Peyer's patch (tissue), 4 donors: ENCODE results near the gene MFF. TPM values are rescaled to one million over a fixed set of nuclear protein-coding genes. Genes with fewer than 3 reads are reported as not detected.

Source experiments
- DNase-seq, 3 donors: peaks; one replicate each; pipeline ENCODE4 v3.0.0-alpha.2; 2017 to 2019
- H3K27ac ChIP-seq, 4 donors: fragments of 200-600 bp; sonication (generic); one replicate each; pipeline ENCODE4 v1.5.1; 2016 to 2019
- H3K27me3 ChIP-seq, 2 donors: fragments of 200-600 bp; sonication (generic); one replicate each; pipeline ENCODE4 v1.5.1; 2019
- H3K36me3 ChIP-seq, 3 donors: fragments of 200-600 bp; sonication (generic); one replicate each; pipeline ENCODE4 v1.5.1; 2016 to 2019
- H3K4me1 ChIP-seq, 4 donors: fragments of 200-600 bp; sonication (generic); one replicate each; pipeline ENCODE4 v1.5.1; 2016 to 2019
- H3K4me3 ChIP-seq, 4 donors: fragments of 200-600 bp; sonication (generic); 1 replicate in 3 of 4; 2 replicates in 1 of 4; pipeline ENCODE4 v1.5.1; 2016 to 2019; ENCODE audit warnings: mild to moderate bottlenecking in 1 of 4
- H3K9me3 ChIP-seq, 4 donors: fragments of 200-600 bp; sonication (generic); one replicate each; pipeline ENCODE4 v1.5.1; 2016 to 2019; ENCODE audit warnings: mild to moderate bottlenecking in 1 of 4
- POLR2A ChIP-seq, 2 donors: fragments of 450-650 bp; IDR thresholded peaks; one replicate each; pipeline ENCODE4 v1.5.1; 2017; ENCODE audit warnings: antibody characterized with exemption in 2 of 2, mild to moderate bottlenecking in 2 of 2, moderate library complexity in 2 of 2
- total RNA-seq, 4 donors: library from RNA; depleted of rRNA; stranded (reverse); fragments of >200 nt; gene quantifications; one replicate each; pipeline ENCODE4 v1.1.0, GENCODE V29; 2016
- TF ChIP-seq, protein P1 (sequence below), 6 experiments: fragments of 450-650 bp in 4 of 6; fragments of 200-600 bp in 2 of 6; sonication (generic) in 1 of 6; IDR thresholded peaks; one replicate each; pipeline ENCODE4 v1.5.1; 2017 to 2019; ENCODE audit warnings: antibody characterized with exemption in 6 of 6, mild to moderate bottlenecking in 3 of 6, moderate library complexity in 1 of 6

MFF gene
- total RNA-seq, 4 donors from 2014 or later, result 64.8 to 182 (median 109) TPM

DNA sequence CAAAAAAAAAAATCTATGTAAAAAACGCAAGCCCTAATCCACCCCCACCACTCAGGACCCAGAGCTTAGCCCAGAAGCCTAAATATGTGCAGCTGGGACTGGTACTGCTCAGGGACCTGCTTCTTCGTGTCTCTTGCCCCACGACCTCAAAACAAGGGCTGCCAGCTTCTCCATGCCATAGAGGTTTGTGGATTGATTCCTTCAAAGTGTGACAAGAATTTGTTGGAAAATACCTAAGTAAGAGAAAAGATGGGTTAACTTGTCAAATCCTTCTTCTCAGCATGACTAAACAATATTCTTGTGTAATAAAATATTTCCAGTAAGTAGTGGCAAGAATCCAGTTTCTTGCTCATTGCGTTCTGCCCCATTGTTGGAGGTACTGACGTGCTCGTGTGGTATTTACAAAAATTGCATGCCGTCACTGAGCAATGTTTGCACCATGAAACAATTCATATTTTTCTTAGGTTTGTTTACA lies 63.5 kb downstream of the MFF start:
- no peak for DNase-seq
- TF ChIP-seq POLR2A (IDR thresholded peaks at IDR 0.05), result no peak
- TF ChIP-seq, protein P1, sequence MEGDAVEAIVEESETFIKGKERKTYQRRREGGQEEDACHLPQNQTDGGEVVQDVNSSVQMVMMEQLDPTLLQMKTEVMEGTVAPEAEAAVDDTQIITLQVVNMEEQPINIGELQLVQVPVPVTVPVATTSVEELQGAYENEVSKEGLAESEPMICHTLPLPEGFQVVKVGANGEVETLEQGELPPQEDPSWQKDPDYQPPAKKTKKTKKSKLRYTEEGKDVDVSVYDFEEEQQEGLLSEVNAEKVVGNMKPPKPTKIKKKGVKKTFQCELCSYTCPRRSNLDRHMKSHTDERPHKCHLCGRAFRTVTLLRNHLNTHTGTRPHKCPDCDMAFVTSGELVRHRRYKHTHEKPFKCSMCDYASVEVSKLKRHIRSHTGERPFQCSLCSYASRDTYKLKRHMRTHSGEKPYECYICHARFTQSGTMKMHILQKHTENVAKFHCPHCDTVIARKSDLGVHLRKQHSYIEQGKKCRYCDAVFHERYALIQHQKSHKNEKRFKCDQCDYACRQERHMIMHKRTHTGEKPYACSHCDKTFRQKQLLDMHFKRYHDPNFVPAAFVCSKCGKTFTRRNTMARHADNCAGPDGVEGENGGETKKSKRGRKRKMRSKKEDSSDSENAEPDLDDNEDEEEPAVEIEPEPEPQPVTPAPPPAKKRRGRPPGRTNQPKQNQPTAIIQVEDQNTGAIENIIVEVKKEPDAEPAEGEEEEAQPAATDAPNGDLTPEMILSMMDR (IDR thresholded peaks at IDR 0.05), result no peak
- Histone ChIP-seq H3K4me3 (no peak overlapping the region), H3K36me3 (no peaks in the 10 kb centered on the region), H3K9me3 (no peaks in the 10 kb centered on the region), H3K27me3 (no peaks in the 10 kb centered on the region), H3K4me1 (peaks cover 0 to 11% (median 0%) of the 10 kb centered on the region in 4 donors), H3K27ac (no peak overlapping the region)

GRCh38 chr2:227389231-227389630 lies 64.2 kb downstream of the MFF start:
- H3K27me3 ChIP-seq, result no peaks in the 10 kb centered on the region
- no peak for TF ChIP-seq POLR2A (IDR thresholded peaks at IDR 0.05)
- TF ChIP-seq, protein P1 (IDR thresholded peaks at IDR 0.05), result no peak
- H3K27ac ChIP-seq, result no peak overlapping the region
- H3K9me3 ChIP-seq, result no peaks in the 10 kb centered on the region
- peaks cover 0 to 5% (median 0%) of the 10 kb centered on the region in 4 donors for H3K4me1 ChIP-seq
- no peak for DNase-seq
- no peaks in the 10 kb centered on the region for H3K36me3 ChIP-seq
- H3K4me3 ChIP-seq, result no peak overlapping the region

GRCh38 chr2:227389661-227390060 lies 64.6 kb downstream of the MFF start:
- no peaks in the 10 kb centered on the region for H3K9me3 ChIP-seq
- H3K27ac ChIP-seq, result no peak overlapping the region
- no peaks in the 10 kb centered on the region for H3K36me3 ChIP-seq
- no peak overlapping the region for H3K4me3 ChIP-seq
- no peaks in the 10 kb centered on the region for H3K27me3 ChIP-seq
- DNase-seq, result no peak
- H3K4me1 ChIP-seq, result peaks cover 0 to 5% (median 0%) of the 10 kb centered on the region in 4 donors
- TF ChIP-seq, protein P1 (IDR thresholded peaks at IDR 0.05), result no peak
- no peak for TF ChIP-seq POLR2A (IDR thresholded peaks at IDR 0.05)

GRCh38 chr2:227390468-227391256 lies 65.6 kb downstream of the MFF start:
- H3K4me1 ChIP-seq, result no peaks in the 10 kb centered on the region
- H3K9me3 ChIP-seq, result no peaks in the 10 kb centered on the region
- no peaks in the 10 kb centered on the region for H3K27me3 ChIP-seq
- no peaks in the 10 kb centered on the region for H3K36me3 ChIP-seq
- DNase-seq, result no peak
- no peak overlapping the region for H3K4me3 ChIP-seq
- TF ChIP-seq, protein P1 (IDR thresholded peaks at IDR 0.05), result no peak
- TF ChIP-seq POLR2A (IDR thresholded peaks at IDR 0.05), result no peak
- H3K27ac ChIP-seq, result no peak overlapping the region

- Histone ChIP-seq H3K4me3 (no peak overlapping the region), H3K36me3 (no peaks in the 10 kb centered on the region), H3K27me3 (no peaks in the 10 kb centered on the region), H3K9me3 (no peaks in the 10 kb centered on the region), H3K27ac (no peak overlapping the region), H3K4me1 (peaks cover 0 to 5% (median 0%) of the 10 kb centered on the region in 4 donors)
- TF ChIP-seq, protein P1 (IDR thresholded peaks at IDR 0.05), result no peak
- TF ChIP-seq POLR2A (IDR thresholded peaks at IDR 0.05), result no peak
- no peak for DNase-seq
Measured at GRCh38 chr2:227394401-227394800, 69.3 kb downstream of the MFF start.
